Measurements from ENCODE around the gene MTHFSD.

MTHFSD gene

DNA sequence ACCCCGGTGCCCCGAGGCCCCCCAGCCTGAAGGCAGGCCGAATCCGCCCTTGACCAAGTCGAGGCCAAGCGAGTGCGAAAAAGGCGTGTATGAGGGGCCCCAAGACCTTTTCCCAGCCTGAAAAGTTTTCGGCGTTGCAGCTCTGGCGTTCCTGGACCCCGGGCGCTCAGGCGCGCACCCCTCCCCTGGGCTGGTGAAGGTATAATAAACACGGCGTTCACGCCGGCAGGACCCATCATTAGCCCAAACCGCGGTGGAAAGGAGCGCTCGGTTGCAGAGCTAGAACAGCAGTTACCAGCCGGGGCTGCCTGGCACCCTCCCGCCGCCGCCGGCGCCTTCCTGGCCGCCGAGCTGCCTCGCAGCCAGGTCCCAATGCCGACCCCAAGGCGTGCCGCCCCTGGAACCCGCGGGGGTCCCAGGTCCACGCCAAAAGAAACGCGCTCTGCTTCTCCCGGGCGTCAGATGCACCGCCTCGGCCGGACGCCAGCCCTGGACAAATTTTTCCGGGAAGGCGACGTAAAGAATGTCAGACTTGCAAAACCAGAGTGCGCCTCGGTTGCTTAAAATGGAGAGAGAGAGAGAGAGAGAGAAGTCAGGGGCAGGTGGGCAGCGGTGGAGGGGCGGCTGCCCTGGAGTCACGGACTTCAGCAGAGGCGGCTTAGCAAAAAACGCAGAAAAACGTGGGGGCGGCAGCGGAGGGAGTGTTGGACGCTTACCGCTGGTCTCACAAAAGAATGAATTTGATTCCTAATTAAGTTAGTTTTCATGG, 56.2 kb downstream of the MTHFSD start:
- DNase-seq: no peak

DNA sequence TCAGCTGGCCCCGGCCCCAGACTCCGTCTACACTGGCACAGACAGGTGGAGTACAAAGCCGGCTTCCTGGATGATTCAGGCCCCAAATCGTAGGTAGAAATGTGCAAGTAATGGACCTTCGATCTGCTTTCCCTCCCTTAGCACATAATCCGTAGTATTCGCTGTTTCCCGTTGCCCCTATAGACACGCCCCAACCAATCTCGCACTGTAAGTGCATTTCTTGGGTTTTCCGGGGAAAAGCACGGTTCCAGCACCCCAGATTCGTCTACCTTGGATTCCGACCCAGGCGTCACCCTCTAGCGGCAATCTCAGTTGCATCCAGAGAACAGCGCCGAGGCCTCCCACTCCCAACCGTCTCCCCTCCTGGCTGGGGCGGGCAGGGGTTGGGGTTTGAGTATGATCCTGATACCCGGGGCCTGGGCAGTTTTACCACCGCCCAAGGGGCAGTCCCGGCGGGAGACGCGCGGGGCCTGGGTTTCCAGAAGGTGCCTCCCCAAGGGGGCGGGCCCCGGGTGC, 56.8 kb downstream of the MTHFSD start:
- DNase-seq: no peak

DNA sequence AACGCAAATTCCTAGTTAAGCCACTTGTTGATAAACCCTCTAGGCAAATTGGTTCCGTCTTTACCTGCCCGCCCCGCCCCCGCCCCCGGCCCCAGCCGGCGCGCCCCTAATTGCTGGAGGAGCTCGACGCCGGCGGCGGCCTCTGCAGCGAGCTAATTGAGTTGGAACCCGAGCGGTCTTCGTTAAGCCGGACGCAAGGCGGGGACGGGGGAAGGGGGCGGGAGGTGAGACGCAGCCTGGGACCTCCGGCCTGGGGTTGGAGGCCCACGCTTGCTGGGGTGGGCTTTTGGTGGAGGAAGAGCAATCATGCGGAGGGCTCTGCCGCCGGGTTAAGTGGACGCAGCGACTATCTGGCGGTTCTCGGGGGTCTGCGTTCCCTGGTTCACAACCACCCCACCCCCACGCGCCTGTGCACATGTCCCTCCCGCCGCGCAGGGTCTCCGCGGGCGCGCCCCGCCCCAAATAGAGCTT, 57.4 kb downstream of the MTHFSD start:
- DNase-seq: no peak

DNA sequence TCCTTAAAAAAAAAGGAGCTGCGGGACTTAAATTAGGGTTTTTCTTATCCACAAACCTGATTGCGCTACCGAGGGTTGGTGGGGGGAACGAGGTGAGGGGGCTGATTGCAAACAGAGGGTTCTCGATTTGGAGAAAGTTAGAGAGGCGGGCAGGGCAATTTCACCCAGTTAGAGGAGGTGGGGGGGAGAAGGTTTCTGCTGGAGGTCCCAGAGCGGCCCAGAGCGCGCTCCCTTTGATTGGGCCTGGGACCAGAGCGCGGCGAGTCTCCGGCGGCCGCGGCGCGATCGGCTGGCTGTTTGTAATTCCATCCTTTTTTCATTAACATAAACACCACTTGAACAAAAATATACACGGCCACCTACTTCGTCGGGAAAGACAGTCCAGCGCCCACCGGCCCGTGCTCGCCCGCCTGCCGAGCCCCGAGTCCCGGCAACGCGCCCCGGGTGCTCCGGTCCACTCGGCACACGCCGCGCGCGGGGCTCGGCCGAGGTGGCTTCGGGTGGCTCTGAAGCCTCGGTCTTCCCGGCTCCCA, 58.0 kb downstream of the MTHFSD start:
- DNase-seq: no peak

DNA sequence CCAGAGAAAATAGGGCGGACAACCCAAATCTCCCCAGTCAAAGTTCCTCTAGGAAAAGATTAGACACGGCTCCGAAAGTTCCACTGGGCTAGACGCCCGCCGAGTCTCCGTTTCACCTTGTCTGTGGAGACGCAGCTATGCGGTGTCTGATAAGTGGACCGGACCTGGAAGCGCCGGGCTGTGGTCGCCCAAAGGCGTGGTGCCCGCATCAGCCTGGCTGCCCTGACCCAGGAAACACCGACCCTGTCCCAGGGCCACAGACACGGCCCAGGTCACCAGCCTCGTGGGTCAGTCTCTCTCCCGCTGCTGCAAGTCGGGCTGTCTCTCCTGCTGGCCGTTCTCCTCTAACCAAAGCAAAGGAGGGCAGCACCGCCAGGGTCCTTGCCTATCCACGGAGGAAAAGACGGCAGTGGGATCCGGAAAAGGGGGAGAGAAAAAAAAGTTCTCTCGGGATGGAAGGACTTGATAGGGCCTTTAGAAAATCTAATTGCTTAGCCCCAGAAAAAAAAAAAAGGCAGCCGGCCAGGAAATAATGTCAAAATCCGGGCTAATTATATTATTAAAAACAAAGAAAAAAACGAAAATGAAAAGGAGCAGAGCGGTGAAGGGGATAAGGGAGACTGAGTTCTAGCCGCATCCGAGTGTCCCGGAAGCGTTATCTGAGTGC, 58.6 kb downstream of the MTHFSD start:
- DNase-seq: no peak

DNA sequence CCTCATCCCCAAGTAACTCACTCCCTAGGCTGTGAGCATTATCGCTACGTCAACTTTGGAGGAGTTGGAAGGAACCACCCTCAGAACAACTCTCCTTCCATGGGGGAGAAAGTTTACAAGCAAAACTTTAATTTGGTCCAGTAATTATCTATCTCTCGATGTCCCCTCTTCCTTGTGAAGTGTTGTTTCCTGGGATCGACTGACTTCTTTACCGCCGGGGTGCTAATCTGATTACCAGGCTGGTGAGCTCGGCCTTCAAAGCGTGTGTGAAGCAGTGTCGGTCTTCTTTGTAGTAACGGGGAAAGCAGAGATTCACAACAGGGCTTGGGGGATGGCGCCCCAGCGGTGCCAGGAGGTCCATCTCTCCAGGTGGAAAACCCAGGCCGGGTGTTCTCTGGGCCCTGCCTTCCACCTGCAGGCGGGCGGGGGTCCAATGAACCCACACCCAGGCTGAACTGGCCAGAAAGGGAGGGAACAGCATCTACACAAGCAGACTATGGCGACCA, 59.2 kb downstream of the MTHFSD start:
- DNase-seq: no peak

DNA sequence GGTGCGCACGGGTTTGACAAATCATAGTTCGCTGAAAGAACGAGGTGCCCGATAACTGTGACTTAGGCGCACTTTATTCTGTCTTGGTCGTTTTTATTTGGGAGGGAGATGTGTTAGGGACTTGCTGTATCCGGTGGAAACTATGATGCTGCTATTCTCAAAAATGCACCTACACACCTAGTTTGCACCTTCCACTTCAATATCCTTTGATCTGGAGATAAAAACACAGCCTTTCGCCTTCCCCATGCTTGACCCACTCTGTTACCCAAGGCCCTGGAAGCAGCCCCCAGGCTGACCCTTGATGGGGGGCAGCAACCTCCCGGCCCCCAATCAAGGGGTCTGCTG, 59.7 kb downstream of the MTHFSD start:
- no peak for DNase-seq

DNA sequence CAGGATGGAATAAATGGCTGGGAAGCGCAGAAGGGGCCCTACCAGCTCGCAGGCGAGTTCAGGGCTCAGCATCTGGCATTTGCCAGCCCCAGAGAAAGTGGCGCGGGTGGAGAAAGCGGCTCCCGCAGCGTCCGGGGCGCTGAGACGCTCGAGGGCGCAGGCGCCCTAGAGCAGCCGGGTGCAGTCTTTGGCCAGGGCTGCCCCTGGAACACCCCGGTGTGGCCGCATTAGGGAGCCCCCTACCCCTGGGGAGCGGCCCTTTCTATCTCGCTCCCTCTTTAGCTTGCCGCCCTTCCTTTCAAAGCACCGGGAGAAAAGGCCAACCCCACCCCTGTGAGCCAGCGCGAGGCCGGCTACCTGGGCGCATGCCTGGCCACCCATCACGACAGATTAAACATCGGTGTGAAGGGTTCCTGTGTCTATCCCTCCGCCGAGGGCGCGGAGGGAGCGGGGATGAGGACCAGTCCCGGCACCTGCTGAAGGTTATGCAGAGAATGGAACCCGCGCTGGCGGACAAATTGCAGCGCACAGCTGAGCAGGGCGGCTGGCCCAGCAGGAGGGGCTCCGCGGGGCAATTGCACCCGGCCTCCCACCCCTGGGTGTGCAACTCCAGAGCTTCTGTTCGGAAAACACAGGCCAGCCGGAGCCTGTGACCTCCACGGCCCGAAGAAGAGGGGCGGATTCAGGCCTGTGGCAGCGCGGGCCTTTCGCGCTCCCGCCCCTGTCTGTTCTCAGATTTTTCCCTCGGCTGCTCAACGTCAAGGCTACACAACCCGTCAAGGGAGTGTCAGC, 60.3 kb downstream of the MTHFSD start:
- DNase-seq: no peak

DNA sequence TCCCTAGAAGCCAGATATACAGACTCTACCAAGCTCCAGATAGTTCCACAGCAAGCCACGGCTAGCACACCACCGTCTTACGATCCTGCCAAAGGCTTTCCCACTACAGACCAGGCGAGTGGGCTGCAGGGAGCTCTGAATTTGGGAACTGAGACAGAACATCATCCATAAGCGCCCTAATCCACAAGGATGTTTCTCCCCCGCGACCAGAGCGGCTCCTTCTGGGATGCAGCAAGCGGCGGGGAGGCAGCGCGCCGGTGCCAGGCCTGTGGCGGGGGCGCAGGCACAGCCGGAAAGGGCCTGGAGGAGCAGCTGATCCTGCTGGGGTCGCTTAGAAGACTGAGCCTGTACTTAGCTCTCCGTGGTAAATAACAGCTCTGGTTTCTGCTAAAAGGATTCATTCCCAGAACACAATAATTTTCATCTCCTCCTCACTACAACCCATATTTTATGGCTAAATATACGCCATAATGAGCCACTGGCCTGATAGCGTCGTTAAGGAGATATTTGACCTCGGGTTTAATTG, 60.9 kb downstream of the MTHFSD start:
- DNase-seq: no peak

DNA sequence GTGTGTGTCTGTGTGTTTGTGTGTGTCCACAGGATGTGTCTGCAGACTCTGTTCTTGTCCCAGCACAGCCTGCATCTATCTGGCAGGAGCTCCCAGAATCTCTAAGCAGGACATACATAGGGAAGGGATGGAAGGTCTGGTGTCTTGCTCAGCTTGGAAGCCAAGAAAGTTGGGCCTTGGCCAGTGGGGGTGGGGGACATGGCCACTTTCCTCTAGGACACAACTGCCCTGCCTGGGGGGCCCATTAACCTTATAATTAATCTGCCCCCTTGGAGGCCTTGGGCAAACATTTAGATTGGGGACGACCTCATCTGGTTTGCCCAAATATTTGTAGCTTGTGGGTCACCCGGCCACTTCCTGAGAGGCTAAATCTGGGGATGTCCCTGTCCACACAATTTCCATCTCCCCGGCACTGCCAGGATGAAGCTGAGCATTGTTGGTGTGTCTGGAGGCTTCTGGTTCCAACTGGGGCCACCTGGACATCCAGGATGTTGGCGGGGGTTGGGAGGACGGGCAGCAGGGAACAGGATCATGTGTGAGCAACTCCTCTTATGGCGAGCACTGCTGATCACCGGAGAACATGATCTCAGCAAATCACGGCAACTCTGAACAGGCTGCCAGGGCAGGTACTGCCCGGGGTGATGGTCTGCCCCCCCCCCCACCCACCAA, 61.9 kb downstream of the MTHFSD start:
- no peak for DNase-seq

DNA sequence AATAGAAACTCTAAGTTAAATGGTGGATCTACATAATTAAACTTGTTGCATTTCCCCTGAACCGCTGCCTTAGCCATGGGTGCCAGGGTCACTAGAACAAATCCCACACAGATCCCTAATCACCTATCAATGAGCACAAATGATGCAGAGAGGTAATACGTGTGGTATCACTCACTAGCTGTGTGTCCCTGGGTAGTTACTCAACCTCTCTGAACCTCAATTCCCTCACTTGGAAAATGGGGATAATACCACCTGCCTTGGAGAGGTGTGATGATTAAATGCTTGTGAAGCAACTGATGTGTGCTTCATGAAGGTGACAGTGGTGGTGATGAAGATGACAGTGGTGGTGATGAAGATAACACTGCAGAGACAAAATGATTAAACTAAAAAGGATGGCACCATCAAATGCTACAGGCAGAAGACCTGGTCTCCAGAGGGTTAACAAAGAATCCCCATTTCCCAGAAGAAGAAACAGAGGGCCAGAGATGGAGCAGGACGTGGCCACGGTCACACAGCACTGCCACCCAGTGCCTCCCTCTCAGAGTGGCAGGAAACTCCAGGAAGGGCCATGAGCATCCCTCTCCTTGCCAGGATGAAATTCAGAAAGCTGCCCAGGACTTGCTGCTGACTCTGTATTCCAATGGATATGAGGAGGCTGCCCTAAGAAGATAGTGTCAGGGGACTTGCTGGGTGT, 62.6 kb downstream of the MTHFSD start:
- DNase-seq: no peak

DNA sequence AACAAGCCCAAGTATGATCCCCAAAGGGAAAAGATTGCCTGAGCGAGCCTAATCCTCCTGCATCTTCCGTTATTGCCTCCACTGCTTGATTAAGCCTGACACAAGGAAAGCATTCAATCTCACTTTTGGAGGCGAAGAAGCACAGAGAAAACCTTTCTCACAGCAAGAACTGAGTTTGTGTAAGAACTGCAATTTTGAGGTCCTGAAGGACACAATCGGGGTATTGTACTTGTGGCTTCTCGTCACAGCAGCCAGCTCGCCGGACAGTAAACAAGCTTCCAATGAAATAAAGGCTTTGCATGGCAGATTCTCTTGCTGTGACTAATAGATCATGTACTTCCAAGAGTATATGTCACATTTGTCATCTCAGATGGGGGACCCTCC, 63.4 kb downstream of the MTHFSD start:
- DNase-seq: no peak

DNA sequence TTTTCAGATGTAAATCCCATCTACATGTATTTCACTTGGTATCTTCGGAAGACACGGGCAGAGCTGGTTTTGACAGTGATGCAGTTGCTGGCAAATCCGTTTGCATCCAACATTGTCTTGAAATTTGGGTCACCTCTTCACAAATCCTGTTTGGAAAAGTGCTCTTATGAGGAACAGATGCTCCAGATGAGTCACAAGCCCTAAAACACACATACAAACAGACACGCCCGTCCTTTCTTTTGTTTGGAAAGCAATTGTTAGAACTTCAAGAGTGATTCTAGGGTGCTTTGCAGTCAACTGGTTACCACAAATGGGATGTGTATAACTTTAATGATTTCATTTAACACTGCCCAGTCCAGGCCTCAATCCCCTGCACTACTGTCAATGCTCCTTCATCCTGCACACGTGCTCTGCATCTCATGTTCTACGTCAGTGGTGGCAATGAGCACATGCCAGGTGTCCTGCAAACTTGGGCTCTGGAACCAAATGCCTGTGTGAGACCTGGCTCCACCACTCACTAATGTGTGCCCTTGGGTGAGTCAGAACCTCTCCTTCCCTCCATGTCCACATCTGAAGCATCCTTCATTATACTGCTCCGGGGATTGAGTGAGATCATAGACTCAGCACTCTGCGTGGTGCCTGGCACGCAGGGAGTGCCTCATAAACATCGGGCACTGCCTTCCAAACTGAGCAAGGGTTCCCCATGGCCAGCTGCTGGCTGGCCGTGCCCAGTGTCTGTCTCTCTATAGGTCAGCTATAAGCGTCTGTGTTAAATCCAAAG, 64.0 kb downstream of the MTHFSD start:
- DNase-seq: no peak

DNA sequence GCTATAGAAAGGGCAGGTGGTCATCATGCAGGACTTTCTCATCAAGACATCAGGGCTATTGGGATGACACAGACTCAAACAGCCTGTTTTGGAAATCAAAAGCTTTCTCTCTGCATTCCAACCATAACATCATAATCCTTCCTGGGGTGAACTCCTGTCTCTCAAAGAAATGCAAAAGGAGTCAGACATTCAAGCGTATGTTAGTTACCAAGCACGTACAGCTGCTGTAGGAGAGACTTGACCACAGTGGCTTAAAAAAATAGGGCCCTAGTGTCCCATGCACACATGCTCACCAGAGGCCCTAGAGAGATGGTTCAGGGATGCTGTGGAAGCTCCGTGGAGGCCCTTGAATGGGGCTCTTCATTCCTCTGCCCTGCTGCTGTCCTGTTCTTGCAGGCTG, 69.3 kb downstream of the MTHFSD start:
- DNase-seq: no peak

DNA sequence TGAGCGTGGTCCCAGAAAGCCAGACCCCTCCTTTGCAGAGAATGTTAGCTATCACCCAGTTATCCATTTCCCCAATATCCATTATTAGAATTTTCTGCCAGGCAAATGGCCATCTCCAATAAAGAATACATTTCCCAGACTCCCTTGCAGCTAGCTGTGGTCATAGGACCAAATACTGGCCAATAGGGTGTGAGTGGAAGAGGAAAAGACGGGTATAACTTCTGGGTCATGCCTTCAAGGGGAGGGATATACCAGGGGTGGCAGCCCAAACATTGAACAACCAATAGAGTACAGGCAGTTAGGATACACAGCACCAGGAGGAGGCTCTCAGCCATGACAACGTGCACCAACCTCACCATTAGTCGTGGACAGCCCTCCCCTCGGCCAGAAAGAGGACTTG, 70.8 kb downstream of the MTHFSD start:
- DNase-seq: no peak

DNA sequence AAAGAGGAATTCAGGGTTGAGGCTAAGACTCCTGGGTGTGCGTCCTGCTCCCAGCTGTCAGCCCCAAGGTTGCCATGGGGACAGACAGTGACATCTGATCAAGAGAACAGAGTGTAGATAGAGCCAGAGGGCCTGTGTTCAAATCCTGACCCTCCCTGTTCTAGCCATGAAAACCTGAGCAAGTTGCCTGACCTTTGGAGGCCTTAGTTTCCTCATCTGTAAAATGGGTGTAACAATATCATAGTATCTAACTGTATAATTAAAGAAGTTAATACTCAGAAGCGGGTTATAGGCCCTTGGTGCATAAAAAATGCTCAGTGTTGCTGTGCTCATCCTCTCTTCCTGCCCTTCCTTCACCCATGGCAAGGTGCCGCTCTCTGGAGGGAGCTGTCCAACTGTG, 73.4 kb downstream of the MTHFSD start:
- DNase-seq: no peak

DNA sequence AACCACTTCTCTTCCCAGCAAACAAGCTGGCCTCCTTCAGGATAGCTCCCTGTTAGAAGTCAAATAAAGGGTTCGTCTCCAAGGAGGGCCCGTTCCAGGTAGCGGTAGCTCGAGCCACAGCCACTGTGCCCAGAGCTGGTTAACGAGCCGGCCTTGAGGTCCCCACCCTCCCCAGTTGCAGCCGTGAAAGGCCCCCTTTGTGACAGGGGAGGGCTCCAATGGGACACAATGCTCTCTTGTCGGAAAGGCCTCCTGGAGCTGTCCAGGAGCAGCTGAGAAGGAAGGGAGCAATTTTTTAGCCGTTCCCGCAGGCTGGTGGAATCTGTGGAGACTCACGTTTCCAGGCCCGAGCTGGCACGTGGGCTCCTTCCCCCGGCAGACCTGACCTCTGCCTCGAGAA, 74.6 kb downstream of the MTHFSD start:
- DNase-seq: no peak

All from NCI-H345 (cell line).